CD4-positive, alpha-beta T cell treated with Interleukin-6 for 4 hours (primary cell): ENCODE data around the gene LRP5.
A peak's percentile ranks its signal among the peaks of the same experiment; 100 is the strongest.
"Not testable (repeated sequence)": the region's sequence is repeated elsewhere in the genome, so short reads cannot be mapped to it uniquely, and the experiment has no call there.

Experiments
- DNase-seq: peaks from one replicate; pipeline ENCODE4 v3.0.0-alpha.2; 2020; ENCODE audit warnings: mixed read lengths

The LRP5 gene

DNA sequence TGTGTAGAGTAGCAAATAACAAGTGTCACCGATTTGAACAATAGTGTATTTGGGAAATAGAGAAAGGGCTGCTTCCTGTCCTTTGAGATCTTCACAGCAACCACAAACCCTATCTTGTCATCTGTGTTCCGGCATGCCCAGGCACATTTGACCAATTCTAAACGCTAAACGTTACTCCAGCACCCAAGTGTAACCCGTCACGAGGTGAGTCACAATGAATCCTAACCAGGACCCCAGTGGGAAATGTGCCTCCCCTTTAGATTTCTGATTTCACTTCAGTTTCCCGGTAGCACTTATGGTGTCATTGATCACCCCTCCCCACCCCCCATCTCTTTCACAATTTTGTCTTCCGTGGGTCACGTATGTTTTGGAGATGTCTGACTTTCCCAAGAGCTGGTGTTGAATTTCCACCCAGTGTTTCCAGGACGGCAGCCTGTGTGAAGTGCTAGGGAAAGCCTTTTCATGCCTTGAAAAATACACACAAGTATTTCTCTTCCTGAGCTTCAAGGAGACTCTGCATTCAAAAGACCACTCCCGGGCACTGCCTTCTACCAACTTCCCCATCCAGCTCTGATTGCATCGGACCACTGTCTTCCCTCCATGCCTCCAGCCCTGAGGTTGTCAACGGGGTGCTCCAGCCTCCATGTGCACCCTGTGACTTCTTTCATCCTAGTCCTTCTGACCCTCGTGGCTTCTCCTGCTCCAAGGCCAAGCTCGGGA lies 30.1 kb upstream of the LRP5 start:
- DNase-seq, result peak; percentile 39

DNA sequence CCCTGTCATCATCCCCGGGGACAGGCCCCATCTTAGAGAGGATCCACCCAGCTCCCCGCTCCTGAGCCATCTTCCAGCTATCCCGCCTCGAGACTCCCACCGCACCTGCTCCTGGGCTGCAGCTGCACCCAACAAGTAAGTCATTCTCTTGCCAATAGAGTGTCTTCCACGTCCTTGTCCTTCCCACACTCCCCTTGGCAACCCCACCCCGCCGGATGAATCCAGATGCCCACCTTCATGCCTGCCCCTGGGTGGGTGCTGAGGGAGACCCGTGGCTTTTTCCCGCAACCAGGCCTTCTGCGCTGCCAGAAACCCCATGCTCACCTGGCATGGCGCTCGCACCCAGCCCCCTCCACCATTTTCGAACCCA lies 29.5 kb upstream of the LRP5 start:
- DNase-seq, result no peak

DNA sequence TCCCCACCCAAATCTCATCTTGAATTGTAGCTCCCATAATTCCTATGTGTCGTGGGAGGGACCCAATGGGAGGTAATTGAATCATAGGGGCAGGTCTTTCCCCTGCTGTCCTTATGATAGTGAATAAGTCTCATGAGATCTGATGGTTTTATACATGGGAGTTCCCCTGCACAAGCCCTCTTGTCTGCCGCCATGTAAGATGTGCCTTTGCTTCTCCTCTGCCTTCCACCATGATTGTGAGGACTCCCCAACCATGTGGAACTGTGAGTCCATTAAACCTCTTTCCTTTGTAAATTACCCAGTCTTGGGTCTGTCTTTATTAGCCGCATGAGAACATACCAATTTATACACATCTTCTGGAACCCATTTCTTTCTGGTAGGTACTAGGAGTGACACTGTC lies 27.8 kb upstream of the LRP5 start:
- not testable (repeated sequence) for DNase-seq

DNA sequence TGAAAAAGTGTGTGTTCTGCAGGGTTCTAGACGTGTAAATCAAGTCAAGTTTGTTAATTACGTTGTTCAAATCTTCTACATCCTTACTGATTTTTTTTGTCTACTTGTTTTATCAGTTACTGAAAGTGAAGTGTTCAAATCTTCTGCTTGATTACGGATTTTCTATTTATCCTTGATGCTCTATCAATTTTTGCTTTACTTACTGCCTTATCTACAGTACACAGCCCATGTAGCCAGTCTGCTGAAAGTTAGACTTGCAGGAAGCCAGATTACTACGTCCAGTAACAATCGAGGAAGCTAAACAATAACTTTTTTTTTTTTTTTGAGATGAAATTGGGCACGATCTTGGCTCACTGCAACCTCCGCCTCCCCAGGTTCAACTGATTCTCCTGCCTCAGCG lies 25.0 kb upstream of the LRP5 start:
- no peak for DNase-seq

DNA sequence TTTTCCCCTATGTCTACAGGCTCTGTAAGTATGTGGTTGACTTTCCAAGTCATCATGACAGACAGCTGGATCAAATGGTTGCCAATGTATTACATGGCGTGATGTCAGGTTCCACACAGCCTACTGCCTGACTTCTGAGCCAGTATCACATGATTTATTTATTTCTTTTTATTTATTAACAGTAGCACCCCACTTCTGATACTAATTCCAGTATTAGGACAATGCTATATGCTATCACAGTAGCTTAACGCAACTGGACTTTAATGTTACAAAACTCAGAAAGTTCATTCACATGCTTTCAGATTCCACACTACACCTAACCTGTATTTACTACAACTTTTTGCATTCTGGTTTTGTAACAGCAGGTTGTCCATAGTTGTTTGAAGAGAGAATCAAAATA lies 22.9 kb upstream of the LRP5 start:
- no peak for DNase-seq

DNA sequence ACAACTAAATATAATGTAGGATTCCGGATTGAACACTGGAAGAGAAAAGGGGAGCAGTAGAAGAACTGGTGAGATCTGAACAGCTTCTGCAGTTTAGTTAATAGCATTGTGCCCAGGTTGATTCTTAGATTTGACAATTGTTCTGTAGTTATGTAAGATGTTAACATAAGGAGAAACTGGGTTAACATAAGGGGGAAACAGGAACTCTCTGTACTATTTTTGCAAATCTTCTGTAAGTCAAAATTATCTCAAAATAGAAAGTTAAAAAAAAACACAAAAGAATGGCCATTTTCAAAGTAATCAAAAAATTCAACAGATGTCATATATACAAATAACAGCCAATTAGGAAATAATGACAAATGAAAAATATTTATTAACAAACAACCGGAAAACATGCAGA lies 18.7 kb upstream of the LRP5 start:
- no peak for DNase-seq

DNA sequence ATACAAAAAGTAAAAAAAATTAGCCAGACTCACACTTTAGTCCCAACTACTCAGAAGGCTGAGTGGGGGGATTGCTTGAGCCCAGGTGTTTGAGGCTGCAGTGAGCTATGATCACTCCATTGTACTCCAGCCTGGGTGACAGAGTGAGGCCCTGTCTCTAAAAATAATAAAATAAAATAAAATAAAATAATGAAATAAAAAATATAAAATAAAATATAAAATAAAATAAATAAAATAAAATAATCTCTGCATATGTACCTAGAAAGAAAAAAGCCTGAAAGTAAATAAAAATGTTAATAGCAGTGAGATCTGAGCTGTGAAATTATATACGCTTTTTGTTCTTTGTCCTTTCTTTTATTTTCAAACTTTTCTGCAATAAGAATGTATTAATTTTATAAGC lies 17.1 kb upstream of the LRP5 start:
- DNase-seq, result no peak

DNA sequence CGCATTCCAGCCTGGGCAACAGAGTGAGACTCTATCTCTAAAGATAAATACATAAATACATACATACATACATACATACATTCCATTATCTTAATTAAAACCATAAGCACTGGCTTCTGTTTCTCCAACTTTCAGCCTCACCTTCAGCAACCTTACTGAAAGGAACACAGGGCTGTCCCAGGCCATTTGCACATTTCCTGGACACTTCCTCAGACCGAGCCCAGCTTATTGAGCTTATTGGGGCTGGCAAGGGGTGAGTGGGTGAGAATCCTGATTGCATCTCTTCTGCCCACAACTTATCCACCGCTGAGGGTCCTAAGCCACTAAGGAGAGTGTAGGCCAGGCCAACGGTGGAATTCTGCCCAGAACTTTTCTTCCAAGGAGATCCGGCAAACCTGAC lies 16.5 kb upstream of the LRP5 start:
- no peak for DNase-seq

DNA sequence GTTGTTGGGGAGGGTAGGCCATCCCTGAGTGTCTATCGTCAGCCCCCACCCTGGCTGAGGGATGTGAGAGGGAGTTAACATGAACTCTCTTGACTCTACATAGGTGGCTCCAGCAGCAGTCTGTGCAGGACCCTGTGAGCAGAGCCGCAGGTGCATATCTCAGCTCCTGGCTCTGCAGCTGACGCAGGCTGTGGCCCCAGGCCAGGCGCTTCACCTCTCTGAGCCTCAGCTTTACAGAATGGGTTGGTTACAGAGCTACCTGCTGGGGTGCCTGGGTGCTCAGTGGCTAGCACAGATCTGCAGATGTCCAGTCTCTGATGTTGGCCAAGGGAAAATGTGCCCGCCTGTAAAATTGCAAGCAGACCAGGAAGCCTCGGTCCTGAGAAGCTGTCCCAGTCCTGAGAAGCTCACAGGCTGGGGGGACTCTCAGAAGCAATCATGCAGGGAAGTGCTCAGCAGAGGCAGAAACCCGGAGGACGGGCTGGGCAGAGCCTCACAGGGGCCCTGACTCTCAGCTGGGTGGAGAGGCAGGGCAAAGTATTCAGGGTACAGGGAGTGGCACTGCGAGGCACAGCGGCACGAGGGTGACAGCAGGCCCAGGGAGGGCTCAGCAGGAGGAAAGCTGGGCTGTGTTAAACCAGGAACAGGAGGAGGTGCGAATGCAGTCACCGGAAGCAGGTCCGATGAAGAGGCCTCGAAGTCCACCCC lies 15.9 kb upstream of the LRP5 start:
- DNase-seq, result no peak

DNA sequence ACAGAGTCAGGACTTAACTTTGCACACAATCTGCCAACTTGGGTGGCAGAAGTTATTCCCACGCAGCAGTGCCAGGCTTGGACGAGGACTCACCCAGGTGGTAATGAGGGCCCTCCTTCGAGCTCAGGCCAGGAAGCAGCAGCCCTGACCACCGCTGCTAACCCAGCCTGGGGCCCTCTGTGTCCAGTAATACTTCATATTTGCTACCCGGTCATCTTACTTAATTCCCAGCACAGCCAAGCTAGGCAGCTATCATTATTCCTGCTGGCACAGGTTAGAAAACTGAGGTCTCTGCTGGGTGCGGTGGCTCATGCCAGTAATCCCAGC lies 15.4 kb upstream of the LRP5 start:
- no peak for DNase-seq

DNA sequence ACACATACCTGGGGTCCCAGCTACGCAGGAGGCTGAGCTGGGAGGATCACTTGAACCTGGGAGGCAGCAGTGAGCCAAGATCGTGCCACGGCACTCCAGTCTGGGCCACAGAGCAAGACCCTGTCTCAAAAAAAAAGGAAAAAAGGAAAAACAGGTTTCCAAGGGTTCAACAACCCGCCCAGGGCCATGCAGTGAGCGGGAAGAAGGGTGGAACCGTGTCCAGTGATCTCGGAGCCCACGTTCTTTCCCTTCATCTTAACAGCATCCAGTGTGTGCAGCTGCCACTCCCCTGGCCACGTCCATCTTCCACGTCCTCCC lies 14.9 kb upstream of the LRP5 start:
- DNase-seq, result no peak

DNA sequence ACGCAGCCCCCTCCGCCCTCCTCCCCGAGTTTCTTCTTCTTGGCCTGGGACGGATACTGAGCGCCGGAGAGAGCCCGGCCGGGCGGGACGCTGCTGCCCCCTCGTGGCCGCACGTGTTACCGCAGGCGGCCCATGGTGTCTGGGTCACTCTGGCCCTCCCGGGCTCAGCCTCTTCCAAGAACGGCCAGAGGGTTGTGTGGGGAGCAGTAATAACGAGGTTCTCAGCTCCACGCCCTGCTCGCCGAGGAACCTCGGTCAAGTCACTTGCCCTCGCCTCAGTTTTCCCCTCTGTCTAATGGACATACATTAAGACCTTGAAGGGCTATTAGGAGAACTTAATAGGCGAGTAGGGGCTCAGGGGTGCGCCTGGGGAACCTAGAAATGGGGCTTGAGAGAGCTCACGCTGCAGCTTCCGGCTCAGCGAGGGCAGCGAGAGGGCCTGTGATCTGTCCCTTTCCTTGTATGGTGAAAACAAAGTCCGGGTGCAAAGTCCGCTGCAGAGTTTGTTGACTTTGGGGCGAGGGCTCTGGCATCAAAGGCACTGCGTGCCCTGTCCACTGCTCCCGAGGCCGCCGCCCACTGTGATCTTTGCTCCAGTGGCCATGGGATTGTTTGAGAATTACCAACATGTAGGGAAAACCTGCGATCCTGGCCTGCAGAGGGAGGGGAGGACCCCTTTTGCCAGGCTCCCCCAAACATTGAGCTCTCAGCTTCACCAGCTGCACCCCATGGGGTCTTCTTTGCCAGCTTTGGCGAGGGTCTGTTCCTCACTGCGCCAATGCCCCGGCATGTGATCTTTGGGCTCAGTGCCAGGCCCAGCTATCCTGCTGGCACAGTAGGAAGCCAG lies 14.4 kb upstream of the LRP5 start:
- peak; percentile 76 for DNase-seq

DNA sequence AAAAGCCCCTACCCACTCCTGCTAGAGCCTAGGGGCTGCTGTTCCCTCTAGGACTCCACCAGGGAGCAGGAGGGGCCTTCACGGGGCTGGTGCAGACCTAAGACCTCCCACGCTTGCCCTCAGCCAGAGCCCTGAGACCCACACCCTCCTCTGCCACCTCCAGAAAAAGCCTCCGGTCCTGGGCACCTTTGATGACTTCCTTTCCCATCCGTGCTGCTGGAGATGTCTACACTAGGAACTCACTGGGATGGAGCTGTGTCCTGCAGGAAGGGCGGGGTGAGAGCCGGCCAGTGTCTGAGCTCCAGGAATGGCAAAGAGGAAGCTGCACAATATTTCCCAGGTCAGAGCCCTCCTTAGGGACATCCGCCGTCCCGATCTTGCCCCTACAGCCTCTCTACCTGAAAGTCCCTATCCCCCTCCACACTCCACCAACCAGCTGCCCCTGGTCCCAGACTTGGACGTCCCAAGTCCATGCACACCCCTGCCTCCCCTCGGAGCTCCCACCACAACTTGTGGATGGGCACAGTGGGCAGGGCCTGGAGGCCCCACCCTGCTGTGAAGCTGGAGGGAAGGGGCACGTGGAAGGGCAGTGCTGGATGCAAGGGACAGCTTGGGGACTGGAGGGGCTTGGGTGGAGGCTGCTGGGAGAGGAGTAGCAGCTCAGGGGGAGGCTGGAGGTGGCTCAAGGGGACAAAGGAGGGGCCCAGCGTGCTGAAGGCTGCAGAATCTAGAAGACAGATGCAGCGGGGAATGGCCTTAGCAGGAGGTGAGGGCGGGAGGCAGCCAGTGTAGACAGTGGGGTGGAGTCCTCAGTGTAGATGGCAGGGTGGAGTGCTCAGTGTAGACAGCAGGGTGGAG lies 13.5 kb upstream of the LRP5 start:
- DNase-seq, result no peak

DNA sequence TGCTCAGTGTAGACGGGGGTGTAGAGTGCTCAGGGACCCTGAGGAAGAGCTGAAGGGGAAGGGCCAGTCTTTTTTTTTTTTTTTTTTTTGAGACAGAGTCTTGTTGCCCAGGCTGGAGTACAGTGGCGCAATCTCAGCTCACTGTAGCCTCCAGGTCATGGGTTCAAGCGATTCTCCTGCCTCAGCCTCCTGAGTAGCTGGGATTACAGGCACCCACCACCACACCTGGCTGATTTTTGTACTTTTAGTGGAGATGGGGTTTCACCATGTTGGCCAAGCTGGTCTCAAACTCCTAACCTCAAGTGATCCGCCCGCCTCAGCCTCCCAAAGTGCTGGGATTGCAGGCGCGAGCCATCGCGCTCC lies 12.9 kb upstream of the LRP5 start:
- DNase-seq, result not testable (repeated sequence)

DNA sequence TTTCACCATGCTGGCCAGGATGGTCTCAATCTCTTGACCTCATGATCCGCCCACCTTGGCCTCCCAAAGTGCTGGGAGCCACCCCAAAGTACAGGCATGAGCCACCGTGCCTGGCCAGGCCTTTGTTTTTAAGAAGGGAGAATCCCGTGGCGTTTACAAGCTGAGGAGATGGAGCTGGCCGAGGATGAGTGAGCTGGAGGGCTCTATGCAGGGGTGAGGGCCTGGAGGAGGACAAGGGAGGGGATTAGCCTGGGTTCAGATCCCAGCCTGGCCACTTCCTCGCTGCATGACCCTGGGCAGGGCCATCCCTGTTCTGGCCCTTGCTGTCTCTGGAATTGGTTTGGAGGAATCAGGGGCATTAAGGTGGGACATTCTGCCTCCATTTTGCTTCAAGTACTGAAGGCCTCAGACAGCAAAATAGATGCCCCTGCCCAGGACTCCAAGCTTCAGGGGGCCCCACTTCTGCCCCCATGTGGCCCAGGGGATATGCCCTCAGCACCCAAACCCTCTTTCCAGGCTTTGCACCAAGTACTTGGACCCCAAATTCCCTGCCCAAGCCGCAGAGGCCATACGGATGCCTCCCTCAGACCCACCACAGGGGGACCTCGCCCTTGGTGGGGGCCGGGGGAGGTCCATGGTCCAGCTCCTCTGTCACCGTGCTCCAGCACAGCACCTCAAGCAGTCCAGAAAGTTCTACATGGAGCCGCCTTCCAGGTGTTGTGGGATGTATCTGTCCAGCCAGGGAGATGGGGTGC lies 12.1 kb upstream of the LRP5 start:
- no peak for DNase-seq

DNA sequence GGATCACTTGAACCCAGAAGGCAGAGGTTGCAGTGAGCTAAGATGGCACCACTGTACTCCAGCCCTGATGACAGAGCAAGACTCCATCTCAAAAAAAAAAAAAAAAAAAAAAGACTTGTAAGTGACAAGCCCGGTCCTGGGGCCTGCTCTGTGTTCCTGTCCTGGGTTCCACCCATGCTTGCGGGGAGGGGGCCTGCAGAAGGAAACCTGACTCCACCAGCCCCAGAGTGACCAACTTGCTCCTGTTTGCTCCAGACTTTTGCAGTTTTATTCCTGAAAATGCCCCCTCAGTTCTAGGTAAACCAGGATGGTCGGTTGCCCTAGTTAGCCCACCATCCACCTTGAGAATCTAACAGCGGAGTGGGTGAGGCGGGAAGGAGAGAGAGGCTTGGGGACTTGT lies 10.1 kb upstream of the LRP5 start:
- DNase-seq, result no peak

DNA sequence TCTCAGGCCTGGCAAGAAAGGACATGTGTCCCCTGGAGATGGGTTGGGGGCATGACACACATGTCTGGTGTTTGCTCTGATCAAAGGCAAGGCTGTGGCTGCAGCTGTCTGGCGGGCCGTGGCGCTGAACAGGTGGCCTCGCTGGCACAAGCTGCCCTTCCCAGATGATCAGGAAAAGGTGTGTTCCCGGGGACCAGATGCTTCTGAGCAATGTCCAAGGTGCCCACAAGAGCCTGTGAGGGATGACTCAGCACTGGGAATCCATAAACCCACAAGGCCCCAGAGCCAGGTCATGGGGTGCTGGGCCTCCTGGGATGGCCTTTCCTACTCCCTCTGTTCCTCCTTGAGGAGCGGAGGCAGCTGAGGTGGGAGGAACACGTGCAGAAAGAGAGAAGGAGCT lies 9.7 kb upstream of the LRP5 start:
- DNase-seq, result no peak

DNA sequence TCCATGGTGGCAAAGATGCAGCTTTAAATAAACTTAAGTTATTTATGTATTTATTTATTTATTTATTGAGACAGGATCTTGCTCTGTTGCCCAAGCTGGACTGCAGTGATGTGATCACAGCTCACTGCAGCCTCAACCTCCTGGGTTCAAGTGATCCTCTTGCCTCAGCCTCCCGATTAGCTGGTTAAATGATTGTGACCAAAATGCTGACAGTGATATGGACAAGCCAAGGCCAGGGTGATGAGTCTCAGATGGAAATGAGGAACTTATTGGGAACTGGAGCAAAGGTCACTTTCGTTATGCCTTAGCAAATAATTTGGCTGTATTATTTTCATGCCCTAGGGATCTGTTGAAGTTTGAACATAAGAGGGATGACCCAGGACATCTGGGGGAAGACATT lies 9.3 kb upstream of the LRP5 start:
- DNase-seq, result no peak

DNA sequence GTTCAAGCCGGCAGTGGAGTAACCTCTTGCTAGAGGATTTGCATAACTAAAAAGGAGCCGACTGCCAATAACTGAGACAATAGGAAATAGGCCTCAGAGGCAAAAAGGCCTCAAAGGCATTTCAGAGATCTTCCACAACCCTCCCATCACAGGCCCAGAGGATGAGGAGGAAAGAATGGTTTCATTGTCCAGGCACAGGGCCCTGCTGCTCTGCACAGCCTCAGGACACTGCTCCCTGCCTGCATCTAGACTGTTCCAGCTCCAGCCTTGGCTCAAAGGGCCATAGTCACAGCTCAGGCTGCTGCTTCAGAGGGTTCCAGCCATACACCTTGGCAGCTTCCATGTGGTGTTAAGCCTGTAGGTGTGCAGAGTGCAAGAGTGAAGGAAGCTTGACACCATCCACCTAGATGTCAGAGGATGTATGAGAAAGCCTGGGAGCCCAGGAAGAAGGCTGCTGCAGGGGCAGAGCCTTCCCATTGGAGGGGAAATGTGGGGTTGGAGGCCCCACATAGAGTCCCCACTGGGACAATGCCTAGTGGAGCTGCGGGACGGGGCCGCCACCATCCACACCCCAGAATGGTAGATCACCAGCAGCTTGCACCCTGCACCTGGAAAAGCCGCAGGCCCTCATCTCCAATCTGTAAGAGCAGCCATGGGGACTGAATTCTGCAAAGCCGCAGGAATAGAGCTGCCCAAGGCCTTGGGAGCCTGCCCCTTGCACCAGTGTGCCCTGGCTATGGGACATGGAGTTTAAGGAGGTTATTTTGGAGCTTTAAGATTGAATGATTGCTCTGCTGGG lies 8.2 kb upstream of the LRP5 start:
- no peak for DNase-seq

DNA sequence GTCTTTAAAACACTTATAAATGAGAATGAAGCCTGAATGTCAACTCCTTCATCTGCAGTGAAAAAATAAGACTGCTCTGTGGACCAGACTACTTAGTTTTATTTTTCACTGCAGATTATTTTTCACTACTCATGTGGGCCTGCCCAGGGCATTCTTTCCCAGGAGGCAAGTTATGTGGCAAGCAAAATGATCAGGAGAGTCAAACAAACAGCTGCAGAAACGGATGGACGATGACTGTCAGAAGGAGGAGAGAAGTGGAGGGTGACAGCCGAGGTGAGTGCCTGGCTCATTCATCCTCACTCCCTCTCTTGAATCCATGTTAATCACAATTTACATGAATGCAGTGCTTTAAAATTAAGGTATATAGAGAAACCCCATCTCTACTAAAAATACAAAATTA lies 5.8 kb upstream of the LRP5 start:
- DNase-seq, result no peak

DNA sequence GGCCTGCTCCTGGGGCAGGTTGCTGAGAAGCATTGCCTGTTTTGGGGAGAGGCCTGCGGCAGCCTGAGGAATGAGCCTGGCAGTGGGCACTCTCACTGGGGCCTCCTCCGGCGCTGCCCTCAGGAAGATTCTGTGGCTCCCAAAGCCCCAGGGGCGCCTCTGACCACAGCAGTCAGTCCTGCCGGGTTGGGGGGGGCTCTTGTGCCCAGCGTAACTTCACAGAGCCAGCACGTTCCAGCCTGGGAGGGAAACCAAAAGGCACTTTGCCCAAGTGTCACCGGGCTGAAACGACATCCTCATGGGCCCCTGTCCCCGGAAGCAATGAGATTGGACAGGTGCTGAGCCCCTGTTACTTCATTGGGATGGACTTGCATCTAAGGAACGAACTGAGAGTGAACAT lies 4.3 kb upstream of the LRP5 start:
- no peak for DNase-seq
